Type B pancreatic cell (in vitro differentiated cells): ENCODE measurements around the gene GRIN2C. TPM values are rescaled to one million over a fixed set of nuclear protein-coding genes. Genes with fewer than 3 reads are reported as not detected.

Source experiments
- DNase-seq: peaks from one replicate; pipeline ENCODE4 v3.0.0; 2021; ENCODE audit warnings: mixed read lengths; ENCODE audit not compliant: unreplicated experiment; ENCODE audit errors: extremely low spot score
- H3K27ac Mint-ChIP-seq: 2 replicates; pipeline ENCODE4 v1.8.0; 2021; ENCODE audit warnings: mild to moderate bottlenecking, mixed read lengths
- H3K27me3 Mint-ChIP-seq: 2 replicates; pipeline ENCODE4 v1.8.0; 2021; ENCODE audit warnings: mixed read lengths
- H3K36me3 Mint-ChIP-seq: 2 replicates; pipeline ENCODE4 v1.8.0; 2021; ENCODE audit warnings: mixed read lengths
- H3K4me1 Mint-ChIP-seq: one replicate; pipeline ENCODE4 v1.8.0; 2021; ENCODE audit warnings: mixed read lengths; ENCODE audit not compliant: unreplicated experiment
- H3K4me3 Mint-ChIP-seq: 2 replicates; pipeline ENCODE4 v1.8.0; 2021; ENCODE audit warnings: mild to moderate bottlenecking, mixed read lengths
- H3K9me3 Mint-ChIP-seq: 2 replicates; pipeline ENCODE4 v1.8.0; 2021; ENCODE audit warnings: mixed read lengths
- CTCF ChIP-seq: fragments of 200-600 bp; sonication (generic); conservative IDR thresholded peaks from 2 replicates; pipeline ENCODE4 v1.5.0; 2021; ENCODE audit warnings: antibody characterized with exemption, mild to moderate bottlenecking
- total RNA-seq: library from RNA; stranded (reverse); gene quantifications from 2 replicates; pipeline ENCODE4 v1.2.1, GENCODE V29; 2021; ENCODE audit warnings: low replicate concordance

GRIN2C gene
- total RNA-seq, 1 donor from 2014 or later = 0.72 TPM

GRCh38 chr17:74853669-74854068 lies 6.0 kb downstream of the GRIN2C start:
- H3K4me3 Mint-ChIP-seq = peak overlapping the region; percentile 19
- no peak for TF ChIP-seq CTCF
- H3K27me3 Mint-ChIP-seq = peaks cover 82% of the 10 kb centered on the region
- H3K27ac Mint-ChIP-seq = no peak overlapping the region
- peaks cover 6% of the 10 kb centered on the region for H3K4me1 Mint-ChIP-seq
- H3K36me3 Mint-ChIP-seq = no peaks in the 10 kb centered on the region
- H3K9me3 Mint-ChIP-seq = no peaks in the 10 kb centered on the region
- DNase-seq = no peak

- Mint-ChIP-seq H3K36me3 (no peaks in the 10 kb centered on the region), H3K4me1 (peaks cover 6% of the 10 kb centered on the region), H3K9me3 (no peaks in the 10 kb centered on the region), H3K27me3 (peaks cover 82% of the 10 kb centered on the region), H3K27ac (no peak overlapping the region), H3K4me3 (peak overlapping the region; percentile 82)
- no peak for DNase-seq
- TF ChIP-seq CTCF = no peak
Measured at GRCh38 chr17:74853048-74853397, 6.7 kb downstream of the GRIN2C start.

- Mint-ChIP-seq H3K4me1 (peaks cover 6% of the 10 kb centered on the region), H3K36me3 (no peaks in the 10 kb centered on the region), H3K9me3 (no peaks in the 10 kb centered on the region), H3K27me3 (peaks cover 76% of the 10 kb centered on the region), H3K4me3 (peak overlapping the region; percentile 82), H3K27ac (no peak overlapping the region)
- DNase-seq = no peak
- no peak for TF ChIP-seq CTCF
Measured at GRCh38 chr17:74852237-74853047, 7.2 kb downstream of the GRIN2C start.

- no peaks in the 10 kb centered on the region for H3K9me3 Mint-ChIP-seq
- H3K27ac Mint-ChIP-seq = no peak overlapping the region
- H3K4me1 Mint-ChIP-seq = peaks cover 6% of the 10 kb centered on the region
- no peak for TF ChIP-seq CTCF
- DNase-seq = no peak
- H3K27me3 Mint-ChIP-seq = peaks cover 69% of the 10 kb centered on the region
- no peak overlapping the region for H3K4me3 Mint-ChIP-seq
- H3K36me3 Mint-ChIP-seq = no peaks in the 10 kb centered on the region
Measured at GRCh38 chr17:74851612-74852236, 8.0 kb downstream of the GRIN2C start.

- H3K27me3 Mint-ChIP-seq = peaks cover 66% of the 10 kb centered on the region
- H3K9me3 Mint-ChIP-seq = no peaks in the 10 kb centered on the region
- H3K27ac Mint-ChIP-seq = no peak overlapping the region
- no peak for TF ChIP-seq CTCF
- no peak overlapping the region for H3K4me3 Mint-ChIP-seq
- peaks cover 6% of the 10 kb centered on the region for H3K4me1 Mint-ChIP-seq
- no peak for DNase-seq
- no peaks in the 10 kb centered on the region for H3K36me3 Mint-ChIP-seq
Measured at GRCh38 chr17:74850914-74851313, 8.8 kb downstream of the GRIN2C start.
